OCI-LY3 (cell line): ENCODE measurements around the gene TNS2.
"Not testable (repeated sequence)": the region's sequence is repeated elsewhere in the genome, so short reads cannot be mapped to it uniquely, and the experiment has no call there.

Experiments used
- H2AFZ ChIP-seq: fragments of 200-600, 300-600 bp; shearing (Covaris generic); 2 replicates; pipeline ENCODE4 v1.6.0; 2014; ENCODE audit warnings: antibody characterized with exemption, low read depth, low read length
- H3K27ac ChIP-seq: fragments of 200-600, 300-600 bp; sonication (generic); 2 replicates; pipeline ENCODE4 v1.5.1; 2014; ENCODE audit warnings: mild to moderate bottlenecking, low read length, moderate library complexity, mixed read lengths
- H3K27me3 ChIP-seq: fragments of 200-600, 300-600 bp; sonication (generic); 2 replicates; pipeline ENCODE4 v1.6.1; 2014; ENCODE audit warnings: low read depth, low read length, mixed read lengths
- H3K36me3 ChIP-seq: fragments of 200-600, 300-600 bp; sonication (generic); replicated peaks from 2 replicates; pipeline ENCODE3; 2014; ENCODE audit warnings: low read depth, low read length, mixed read lengths
- H3K4me1 ChIP-seq: fragments of 300-600, 200-600 bp; sonication (generic); 2 replicates; pipeline ENCODE4 v1.6.1; 2014; ENCODE audit warnings: low read length, mixed read lengths
- H3K4me2 ChIP-seq: fragments of 200-600, 300-600 bp; sonication (generic); 2 replicates; pipeline ENCODE4 v1.6.1; 2014; ENCODE audit warnings: low read length, mixed read lengths
- H3K4me3 ChIP-seq: fragments of 300-600, 200-600 bp; sonication (generic); 2 replicates; pipeline ENCODE4 v1.5.1; 2014; ENCODE audit warnings: antibody characterized with exemption, mild to moderate bottlenecking, low read length, moderate library complexity
- H3K79me2 ChIP-seq: fragments of 300-600, 200-600 bp; shearing (Covaris generic); 2 replicates; pipeline ENCODE4 v1.6.1; 2014; ENCODE audit warnings: mild to moderate bottlenecking, low read length, mixed read lengths
- H3K9ac ChIP-seq: fragments of 300-600, 200-600 bp; shearing (Covaris generic); 2 replicates; pipeline ENCODE4 v1.6.0; 2014; ENCODE audit warnings: mild to moderate bottlenecking, low read length, moderate library complexity
- H3K9me3 ChIP-seq: fragments of 200-600, 300-600 bp; shearing (Covaris generic); 2 replicates; pipeline ENCODE4 v1.6.1; 2014; ENCODE audit warnings: low read length, mixed read lengths; ENCODE audit not compliant: insufficient read depth
- H4K20me1 ChIP-seq: fragments of 200-600, 300-600 bp; sonication (generic); 2 replicates; pipeline ENCODE4 v1.6.1; 2016; ENCODE audit warnings: low read length, mixed read lengths; ENCODE audit not compliant: insufficient read depth
- CTCF ChIP-seq: fragments of 200-600, 300-600 bp; sonication (generic); IDR thresholded peaks from 2 replicates; pipeline ENCODE4 v1.5.1; 2014; ENCODE audit warnings: antibody characterized with exemption, low read length, low read depth
- EZH2phosphoT487 ChIP-seq: fragments of 200-600 bp; shearing (Covaris generic); IDR thresholded peaks from 2 replicates; pipeline ENCODE4 v1.6.1; 2018; ENCODE audit warnings: antibody characterized with exemption, mixed run types, low read depth

Gene TNS2

GRCh38 chr12:53007343-53007742, 42.5 kb upstream of the TNS2 start:
- Histone ChIP-seq H3K36me3 (peaks cover 41% of the 10 kb centered on the region), H3K4me3 (peak overlapping the region; percentile 97), H3K79me2 (peaks cover 70% of the 10 kb centered on the region), H3K27me3 (no peaks in the 10 kb centered on the region), H3K4me1 (peaks cover 37% of the 10 kb centered on the region), H4K20me1 (peaks cover 53% of the 10 kb centered on the region), H3K27ac (peak overlapping the region; percentile 88), H2AFZ (no peak overlapping the region), H3K9ac (peak overlapping the region; percentile 100), H3K9me3 (no peaks in the 10 kb centered on the region), H3K4me2 (peak overlapping the region; percentile 84)
- TF ChIP-seq CTCF (no peak), EZH2phosphoT487 (no peak)

GRCh38 chr12:53008760-53009159, 41.1 kb upstream of the TNS2 start:
- H3K9me3 ChIP-seq, H3K9ac ChIP-seq, H3K27me3 ChIP-seq, H2AFZ ChIP-seq, H3K4me3 ChIP-seq, H3K27ac ChIP-seq: not testable (repeated sequence)
- Histone ChIP-seq H3K36me3 (peaks cover 45% of the 10 kb centered on the region), H3K79me2 (peaks cover 84% of the 10 kb centered on the region), H4K20me1 (peaks cover 65% of the 10 kb centered on the region), H3K4me1 (peaks cover 37% of the 10 kb centered on the region), H3K4me2 (peak overlapping the region; percentile 84)

- H3K36me3 ChIP-seq = peaks cover 57% of the 10 kb centered on the region
- H3K9me3 ChIP-seq = no peaks in the 10 kb centered on the region
- peaks cover 85% of the 10 kb centered on the region for H4K20me1 ChIP-seq
- no peak overlapping the region for H3K4me2 ChIP-seq
- H3K79me2 ChIP-seq = peaks cover 97% of the 10 kb centered on the region
- no peak overlapping the region for H2AFZ ChIP-seq
- no peak overlapping the region for H3K4me3 ChIP-seq
- no peak overlapping the region for H3K27ac ChIP-seq
- H3K9ac ChIP-seq = no peak overlapping the region
- no peaks in the 10 kb centered on the region for H3K27me3 ChIP-seq
- TF ChIP-seq EZH2phosphoT487 (no peak), CTCF (no peak)
- H3K4me1 ChIP-seq = peaks cover 30% of the 10 kb centered on the region
Measured at GRCh38 chr12:53010955-53011354, 38.9 kb upstream of the TNS2 start.

- Histone ChIP-seq H3K27ac (no peak overlapping the region), H3K79me2 (peaks cover 100% of the 10 kb centered on the region), H3K4me1 (peaks cover 30% of the 10 kb centered on the region), H3K4me3 (no peak overlapping the region), H3K4me2 (no peak overlapping the region), H4K20me1 (peaks cover 93% of the 10 kb centered on the region), H2AFZ (no peak overlapping the region), H3K36me3 (peaks cover 66% of the 10 kb centered on the region), H3K9me3 (no peaks in the 10 kb centered on the region), H3K27me3 (no peaks in the 10 kb centered on the region), H3K9ac (no peak overlapping the region)
- TF ChIP-seq CTCF (no peak), EZH2phosphoT487 (no peak)
Measured at GRCh38 chr12:53011889-53012288, 38.0 kb upstream of the TNS2 start.

- H3K4me3 ChIP-seq = no peak overlapping the region
- no peak overlapping the region for H3K4me2 ChIP-seq
- peaks cover 88% of the 10 kb centered on the region for H4K20me1 ChIP-seq
- peaks cover 25% of the 10 kb centered on the region for H3K4me1 ChIP-seq
- no peak overlapping the region for H3K27ac ChIP-seq
- no peak for TF ChIP-seq EZH2phosphoT487
- TF ChIP-seq CTCF = no peak
- peaks cover 100% of the 10 kb centered on the region for H3K79me2 ChIP-seq
- no peaks in the 10 kb centered on the region for H3K9me3 ChIP-seq
- peaks cover 64% of the 10 kb centered on the region for H3K36me3 ChIP-seq
- no peak overlapping the region for H2AFZ ChIP-seq
- H3K9ac ChIP-seq = no peak overlapping the region
- no peaks in the 10 kb centered on the region for H3K27me3 ChIP-seq
Measured at GRCh38 chr12:53012928-53013327, 36.9 kb upstream of the TNS2 start.
